HG02610 (cell line): ENCODE data around the gene NR2F2.

Experiments used
- ATAC-seq: cut with Tn5 transposase; IDR thresholded peaks from one replicate; pipeline ENCODE4 v1.9.1; 2021; ENCODE audit warnings: mild to moderate bottlenecking, moderate library complexity; ENCODE audit not compliant: unreplicated experiment

Gene NR2F2

DNA sequence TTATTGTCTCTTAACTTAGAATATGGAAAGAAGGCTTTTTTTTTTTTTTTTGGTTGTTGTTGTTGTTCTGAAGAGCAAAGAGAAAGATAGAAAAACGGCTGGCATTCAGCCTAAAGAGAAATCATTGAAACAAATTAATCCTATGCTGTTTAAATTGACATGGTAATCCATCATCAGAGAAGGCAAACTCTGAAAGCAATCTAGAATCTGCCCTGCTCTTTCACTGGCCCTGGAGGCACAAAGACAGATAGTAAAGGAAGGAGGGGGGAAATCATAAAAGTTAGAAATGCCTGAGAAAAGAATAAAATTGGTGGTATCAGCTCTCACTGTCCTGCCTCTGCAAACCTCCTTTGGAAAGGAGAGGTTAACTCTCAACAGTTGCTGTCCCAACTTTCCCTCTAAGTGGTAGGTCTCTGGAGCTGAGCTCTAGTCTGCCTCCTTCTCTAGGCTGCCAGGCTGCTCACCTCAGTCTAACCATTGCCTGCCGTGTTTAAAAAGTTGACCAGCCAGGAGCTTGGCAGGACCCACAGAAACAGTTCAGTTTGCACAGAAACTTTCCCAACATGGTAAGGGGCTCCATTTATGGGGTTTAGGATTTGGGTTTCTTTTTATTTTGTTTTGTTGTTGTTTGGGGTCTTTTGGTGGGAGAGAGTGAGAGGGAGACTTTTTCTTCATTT lies 13.4 kb upstream of the NR2F2 start:
- no peak for ATAC-seq

GRCh38 chr15:96320107-96320506 lies 10.4 kb upstream of the NR2F2 start:
- ATAC-seq: no peak

DNA sequence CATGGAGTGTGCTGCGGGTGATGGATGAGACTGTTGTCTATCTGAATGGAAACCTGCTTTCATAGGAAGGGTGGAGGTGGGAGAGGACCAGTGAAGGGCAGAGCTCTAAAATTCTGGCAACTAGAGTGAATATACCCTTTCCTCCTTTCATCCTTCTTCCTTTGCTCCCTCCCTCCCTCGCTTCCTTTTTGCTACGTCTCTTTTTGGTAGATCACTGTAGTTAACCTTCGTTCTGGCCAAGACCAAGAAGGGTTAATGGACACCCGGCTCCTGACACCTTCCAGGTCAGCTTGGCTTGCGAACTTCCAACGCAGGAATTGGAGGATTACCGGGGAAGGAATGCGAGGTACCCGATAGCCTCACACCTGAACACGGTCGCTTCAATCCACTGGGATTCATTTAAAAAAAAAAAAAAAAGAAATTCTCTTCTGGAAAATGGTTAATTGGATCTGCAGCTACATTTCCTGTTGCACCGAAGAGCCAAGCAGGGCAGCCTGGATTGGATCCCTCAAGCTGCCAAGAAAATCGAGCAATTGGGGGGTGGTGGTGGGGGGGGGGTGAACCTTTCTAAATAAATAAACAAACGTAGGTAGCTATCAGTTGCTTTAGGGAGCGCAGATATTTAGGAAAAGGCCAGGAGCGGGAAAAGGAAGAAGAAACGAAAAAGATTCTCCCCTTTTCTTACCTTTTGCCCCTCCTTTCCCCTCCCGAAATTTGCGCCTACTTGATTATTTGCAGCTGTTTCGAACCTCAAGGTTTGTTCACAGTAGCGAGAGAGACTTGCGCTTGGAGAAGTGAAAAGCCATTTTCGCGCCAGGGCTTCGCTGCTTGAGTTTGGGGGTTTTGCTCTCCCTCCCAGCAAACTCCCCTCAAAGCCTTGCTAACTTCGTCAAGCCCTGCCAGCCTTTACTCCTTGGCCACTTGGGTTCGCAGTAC lies 9.5 kb upstream of the NR2F2 start:
- no peak for ATAC-seq

GRCh38 chr15:96321639-96322535 lies 8.6 kb upstream of the NR2F2 start:
- ATAC-seq: no peak

- ATAC-seq: no peak
Observed at GRCh38 chr15:96322536-96323318, 7.8 kb upstream of the NR2F2 start.

- no peak for ATAC-seq
Observed at GRCh38 chr15:96323319-96324145, 7.0 kb upstream of the NR2F2 start.

- ATAC-seq: no peak
Observed at GRCh38 chr15:96324192-96324895, 6.2 kb upstream of the NR2F2 start.

GRCh38 chr15:96324940-96325540 lies 5.5 kb upstream of the NR2F2 start:
- no peak for ATAC-seq

DNA sequence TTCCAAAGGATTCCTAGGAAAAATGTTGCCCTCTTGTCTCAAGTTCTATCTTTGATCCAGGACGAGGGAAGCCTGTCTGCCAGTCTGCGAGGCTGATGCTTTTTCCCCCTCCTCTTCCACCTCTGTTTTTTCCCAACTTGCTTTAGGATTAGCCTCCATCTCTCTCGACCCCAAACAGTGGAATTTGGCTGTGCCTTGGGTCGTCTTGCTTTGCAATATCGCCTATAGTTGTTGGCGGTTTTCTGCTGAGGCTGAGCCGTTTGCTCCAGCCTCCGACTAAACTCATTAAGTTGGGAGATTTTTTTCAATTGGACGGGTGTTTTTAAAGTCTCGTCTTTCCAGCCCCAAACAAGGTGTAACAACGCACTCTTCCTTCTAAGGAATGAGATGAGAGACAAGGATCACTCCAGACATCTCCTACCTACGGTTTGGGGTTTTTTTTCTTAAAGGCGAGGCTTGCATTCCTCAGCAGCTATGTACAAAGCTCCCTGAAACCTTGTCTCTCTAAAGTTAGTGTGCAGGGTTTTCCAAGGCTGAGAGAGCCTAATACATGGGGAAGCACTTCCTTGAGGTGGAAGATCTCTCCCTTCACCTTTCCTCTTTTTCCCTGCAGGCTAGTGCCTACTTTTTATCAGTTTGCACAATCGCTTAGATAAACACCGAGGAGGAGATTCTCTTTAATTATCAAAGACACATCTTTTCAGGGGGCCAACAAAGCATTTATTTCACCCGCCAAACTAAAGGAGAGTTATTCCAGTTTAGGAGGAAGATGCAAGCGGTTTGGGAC lies 4.8 kb upstream of the NR2F2 start:
- no peak for ATAC-seq

GRCh38 chr15:96326328-96327154 lies 4.0 kb upstream of the NR2F2 start:
- ATAC-seq: no peak

GRCh38 chr15:96327155-96327741 lies 3.3 kb upstream of the NR2F2 start:
- peak; percentile 33 for ATAC-seq

DNA sequence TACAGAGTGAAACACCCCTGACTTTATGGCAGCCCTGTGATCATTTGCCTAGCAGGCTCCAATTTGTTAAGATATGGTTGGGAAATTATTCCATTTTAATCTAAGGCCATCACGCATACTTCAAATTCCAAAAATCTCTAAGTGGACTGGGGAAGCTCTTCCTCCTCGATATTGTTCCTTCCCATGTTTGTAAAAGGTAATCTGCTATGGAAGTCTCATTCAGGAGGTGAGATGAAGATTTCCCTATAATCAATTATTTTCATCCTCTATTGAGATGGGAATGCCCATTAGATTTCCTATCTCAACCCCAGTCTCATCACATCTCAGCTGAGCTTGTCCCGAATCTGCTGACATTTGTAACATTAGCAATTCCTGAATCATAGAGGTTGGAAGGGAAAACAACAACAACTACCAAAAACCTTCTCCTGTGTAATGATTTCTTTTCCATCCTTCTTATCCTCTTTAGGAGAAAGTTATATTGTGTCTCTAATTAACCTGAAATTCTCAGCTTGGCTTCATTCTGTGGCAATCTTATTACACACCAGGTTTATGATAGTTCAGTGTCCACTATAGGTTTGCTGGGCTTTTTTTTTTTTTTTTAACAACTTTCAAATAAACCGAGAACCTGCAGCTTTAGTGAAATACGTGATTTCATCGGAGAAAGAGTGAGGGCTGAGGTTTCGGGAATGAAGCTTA lies 2.2 kb upstream of the NR2F2 start:
- no peak for ATAC-seq

DNA sequence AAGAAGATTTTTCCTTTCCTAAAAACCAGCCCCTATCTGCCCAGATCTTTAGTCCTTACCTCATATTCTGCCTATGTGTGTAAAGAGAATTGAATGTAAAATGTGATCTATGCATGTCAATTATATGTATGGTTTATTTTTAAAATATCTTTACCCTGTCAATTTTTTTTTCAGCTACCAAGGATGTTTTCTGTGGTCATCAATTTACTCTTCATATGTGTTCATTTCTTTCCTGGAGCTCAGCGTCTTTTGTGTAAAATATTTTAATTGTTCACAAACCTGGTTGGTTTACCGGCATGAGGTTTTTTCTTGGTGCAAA lies 1.7 kb upstream of the NR2F2 start:
- ATAC-seq: no peak

DNA sequence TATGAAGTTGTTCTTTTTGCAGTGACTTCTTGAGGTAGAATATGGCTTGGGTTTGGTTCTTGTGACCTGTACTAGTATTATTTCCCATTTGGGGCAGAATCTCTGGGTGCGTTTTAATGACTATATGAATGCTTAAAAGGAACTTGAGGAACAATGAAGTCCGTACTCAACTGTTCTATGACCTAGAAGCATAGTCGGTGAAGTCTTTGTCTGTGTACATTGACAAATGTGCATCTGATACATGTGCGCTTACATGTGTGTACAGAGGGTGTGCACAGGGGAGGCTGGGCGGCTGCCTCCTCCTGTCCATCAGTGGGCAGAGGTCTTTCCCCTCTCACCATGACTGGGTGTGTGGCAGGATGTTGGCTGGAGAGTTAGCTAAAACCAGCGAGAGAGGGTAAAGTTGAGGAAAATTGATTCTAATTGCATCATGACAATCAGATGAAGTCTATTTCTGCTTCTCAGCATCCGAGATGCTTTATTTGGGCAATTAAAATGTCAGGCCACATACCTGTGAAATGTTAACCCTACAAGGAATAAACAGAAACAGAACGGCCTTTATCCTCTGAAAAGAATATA lies 1.0 kb upstream of the NR2F2 start:
- ATAC-seq: no peak

- ATAC-seq: peak; percentile 26
Observed at GRCh38 chr15:96330064-96330449, 443 bp upstream of the NR2F2 start.
